Progenitor cell of endocrine pancreas (in vitro differentiated cells): ENCODE measurements around the gene WNT2B. TPM values are rescaled to one million over a fixed set of nuclear protein-coding genes. Genes with fewer than 3 reads are reported as not detected.

ENCODE experiments used
- DNase-seq: peaks from one replicate; pipeline ENCODE4 v3.0.0; 2021; ENCODE audit warnings: low spot score; ENCODE audit not compliant: unreplicated experiment
- H3K27ac Mint-ChIP-seq: 2 replicates; pipeline ENCODE4 v1.8.0; 2021; ENCODE audit warnings: mild to moderate bottlenecking, moderate library complexity, mixed read lengths
- H3K27me3 Mint-ChIP-seq: 2 replicates; pipeline ENCODE4 v1.8.0; 2021; ENCODE audit warnings: mixed read lengths
- H3K36me3 Mint-ChIP-seq: 2 replicates; pipeline ENCODE4 v1.8.0; 2022; ENCODE audit warnings: mixed read lengths; ENCODE audit not compliant: insufficient read depth
- H3K4me1 Mint-ChIP-seq: 2 replicates; pipeline ENCODE4 v1.8.0; 2021; ENCODE audit warnings: low read depth, mixed read lengths
- H3K4me3 Mint-ChIP-seq: 2 replicates; pipeline ENCODE4 v1.8.0; 2021; ENCODE audit warnings: low read depth, mild to moderate bottlenecking, moderate library complexity, mixed read lengths
- H3K9me3 Mint-ChIP-seq: 2 replicates; pipeline ENCODE4 v1.8.0; 2021; ENCODE audit warnings: low read depth, mixed read lengths
- CTCF ChIP-seq: fragments of 200-600 bp; sonication (generic); IDR thresholded peaks from one replicate; pipeline ENCODE4 v1.5.0; 2021; ENCODE audit warnings: antibody characterized with exemption, mild to moderate bottlenecking; ENCODE audit not compliant: unreplicated experiment
- microRNA-seq: library from miRNA; unstranded; fragments of <30 nt; microRNA quantifications from one replicate; pipeline ENCODE4 v1.1.0, GENCODE V29; 2020; ENCODE audit warnings: borderline number of aligned reads; ENCODE audit not compliant: unreplicated experiment
- total RNA-seq: library from RNA; stranded (reverse); gene quantifications from 2 replicates; pipeline ENCODE4 v1.2.1, GENCODE V29; 2021

Gene WNT2B
- total RNA-seq, 1 donor from 2014 or later = 0.77 TPM

- no peak for TF ChIP-seq CTCF
- Mint-ChIP-seq H3K27ac (peak overlapping the region; percentile 25), H3K9me3 (no peaks in the 10 kb centered on the region), H3K27me3 (no peaks in the 10 kb centered on the region), H3K36me3 (peaks cover 11% of the 10 kb centered on the region), H3K4me1 (peaks cover 6% of the 10 kb centered on the region), H3K4me3 (no peak overlapping the region)
- no peak for DNase-seq
Measured at GRCh38 chr1:112564081-112564480, 55.3 kb downstream of the WNT2B start.

- Mint-ChIP-seq H3K4me1 (peaks cover 6% of the 10 kb centered on the region), H3K4me3 (no peak overlapping the region)
Measured at GRCh38 chr1:112565800-112566199, 57.0 kb downstream of the WNT2B start.

GRCh38 chr1:112575154-112575804, 66.5 kb downstream of the WNT2B start:
- Mint-ChIP-seq H3K27ac (no peak overlapping the region), H3K27me3 (no peaks in the 10 kb centered on the region), H3K4me1 (no peaks in the 10 kb centered on the region), H3K4me3 (no peak overlapping the region), H3K9me3 (no peaks in the 10 kb centered on the region), H3K36me3 (peaks cover 19% of the 10 kb centered on the region)
- TF ChIP-seq CTCF = no peak
- no peak for DNase-seq

More at GRCh38 chr1:112565800-112566199, 57.0 kb downstream of the WNT2B start:
- H3K36me3 Mint-ChIP-seq = peaks cover 11% of the 10 kb centered on the region
- no peaks in the 10 kb centered on the region for H3K27me3 Mint-ChIP-seq
- no peaks in the 10 kb centered on the region for H3K9me3 Mint-ChIP-seq
- no peak for TF ChIP-seq CTCF
- no peak for DNase-seq
- H3K27ac Mint-ChIP-seq = no peak overlapping the region

- H3K27me3 Mint-ChIP-seq = no peaks in the 10 kb centered on the region
- H3K36me3 Mint-ChIP-seq = peaks cover 20% of the 10 kb centered on the region
- H3K27ac Mint-ChIP-seq = no peak overlapping the region
- no peaks in the 10 kb centered on the region for H3K9me3 Mint-ChIP-seq
- no peak overlapping the region for H3K4me3 Mint-ChIP-seq
- DNase-seq = no peak
- H3K4me1 Mint-ChIP-seq = no peaks in the 10 kb centered on the region
- TF ChIP-seq CTCF = no peak
Measured at GRCh38 chr1:112576240-112576639, 67.5 kb downstream of the WNT2B start.

Small RNA genes lying within 50 kb of the gene (microRNA-seq; reads per million reads assigned to microRNA genes)
- not detected for gene MIR4256

Other genes with a start within 250 kb of the WNT2B start
- 46.0 and 48.4 TPM in 2 replicates for gene CTTNBP2NL, start 112.8 kb upstream of the WNT2B start, total RNA-seq
- gene ST7L, start 110.2 kb downstream of the WNT2B start, total RNA-seq = 21.2 and 26.3 TPM in 2 replicates
- gene CAPZA1, start 110.9 kb downstream of the WNT2B start, total RNA-seq = 125 and 129 TPM in 2 replicates
- 128 and 137 TPM in 2 replicates for gene MOV10, start 165.7 kb downstream of the WNT2B start, total RNA-seq
- 87.3 and 97.3 TPM in 2 replicates for gene RHOC, start 198.2 kb downstream of the WNT2B start, total RNA-seq
- gene PPM1J, start 206.4 kb downstream of the WNT2B start, total RNA-seq = 0.43 and 0.71 TPM in 2 replicates